Endothelial cell of umbilical vein (primary cell): ENCODE results near the gene IGSF11. TPM values are rescaled to one million over a fixed set of nuclear protein-coding genes. Genes with fewer than 3 reads are reported as not detected.
"Not testable (repeated sequence)": the region's sequence is repeated elsewhere in the genome, so short reads cannot be mapped to it uniquely, and the experiment has no call there.

Source experiments
- BruUV-seq: library from RNA; stranded (reverse); fragments of 400-500 nt; replicated peaks from 2 replicates; lab custom pipeline; 2021; lab: Mats Ljungman, UMichigan
- CTCF ChIA-PET: fragments of 300-600, 350-600 bp; sonication (Branson Sonifier 250); formaldehyde crosslinking; loops from one replicate; lab custom pipeline; 2021; ENCODE audit warnings: antibody characterized with exemption, inconsistent platforms; lab: Charles Lee
- POLR2A ChIA-PET: fragments of 300-600, 350-600 bp; sonication (Branson Sonifier 250); formaldehyde crosslinking; loops from one replicate; lab custom pipeline; 2021; ENCODE audit warnings: antibody characterized with exemption, inconsistent platforms; lab: Charles Lee
- DNase-seq: peaks from one replicate; pipeline ENCODE4 v3.0.0-alpha.2; 2011; ENCODE audit warnings: low read depth, low spot score
- FAIRE-seq: peaks from 2 replicates; lab custom pipeline; 2011; peaks lifted over from hg19 to GRCh38; lab: Jason Lieb, UNC
- H2AFZ ChIP-seq: 2 replicates; pipeline ENCODE4 v1.6.0; 2012; ENCODE audit warnings: low read depth, low read length, control low read depth, inconsistent platforms
- H3K27ac ChIP-seq: 2 replicates; pipeline ENCODE4 v1.5.1; 2011; ENCODE audit warnings: low read depth, mild to moderate bottlenecking, control low read depth, low read length, moderate library complexity; ENCODE audit not compliant: insufficient read depth
- H3K27me3 ChIP-seq, 2 experiments: 2 replicates each; pipeline versions ENCODE4 v1.6.0 to v1.6.1; 2011; ENCODE audit warnings: low read length in 2 of 2, mixed read lengths in 1 of 2; ENCODE audit not compliant: control insufficient read depth in 2 of 2, insufficient read depth in 2 of 2
- H3K36me3 ChIP-seq, 2 experiments: 2 replicates in 1 of 2; 3 replicates in 1 of 2; pipeline ENCODE4 v1.5.1; 2011; ENCODE audit warnings: low read length in 2 of 2, mild to moderate bottlenecking in 1 of 2, moderate library complexity in 1 of 2; ENCODE audit not compliant: control insufficient read depth in 2 of 2, insufficient read depth in 2 of 2; ENCODE audit errors: extremely low read depth in 1 of 2
- H3K4me1 ChIP-seq: 3 replicates; pipeline ENCODE4 v1.5.1; 2011; ENCODE audit warnings: mild to moderate bottlenecking, low read length; ENCODE audit not compliant: control insufficient read depth, insufficient read depth; ENCODE audit errors: extremely low read depth
- H3K4me2 ChIP-seq: 2 replicates; pipeline ENCODE4 v1.6.1; 2011; ENCODE audit warnings: low read length, control low read depth, mixed read lengths; ENCODE audit not compliant: insufficient read depth
- H3K4me3 ChIP-seq, 3 experiments: fragments of 200-600 bp in 1 of 3; sonication (generic), shearing (Covaris generic) in 1 of 3; replicated peaks in 1 of 3; 2 replicates each; pipeline ENCODE4 v1.5.1; 2011 to 2016; ENCODE audit warnings: control low read depth in 3 of 3, low read length in 3 of 3, mild to moderate bottlenecking in 2 of 3, inconsistent platforms in 1 of 3, low read depth in 1 of 3, moderate library complexity in 1 of 3; ENCODE audit not compliant: insufficient read depth in 1 of 3
- H3K79me2 ChIP-seq: 2 replicates; pipeline ENCODE4 v1.6.0; 2012; ENCODE audit warnings: low read length, inconsistent platforms; ENCODE audit not compliant: control insufficient read depth, insufficient read depth
- H3K9ac ChIP-seq: replicated peaks from 2 replicates; pipeline ENCODE3; 2011; ENCODE audit warnings: low read length, control low read depth; ENCODE audit not compliant: insufficient read depth; ENCODE audit errors: extremely low read depth
- H3K9me1 ChIP-seq: replicated peaks from 3 replicates; pipeline ENCODE4 v1.6.0; 2011; ENCODE audit warnings: mild to moderate bottlenecking, low read length; ENCODE audit not compliant: control insufficient read depth, insufficient read depth; ENCODE audit errors: extremely low read depth
- H3K9me3 ChIP-seq: replicated peaks from 2 replicates; pipeline ENCODE4 v1.5.1; 2012; ENCODE audit warnings: low read length, inconsistent platforms; ENCODE audit not compliant: control insufficient read depth, insufficient read depth
- H4K20me1 ChIP-seq: replicated peaks from 2 replicates; pipeline ENCODE3; 2011; ENCODE audit warnings: mild to moderate bottlenecking, low read length; ENCODE audit not compliant: control insufficient read depth, insufficient read depth; ENCODE audit errors: extremely low read depth
- EZH2 ChIP-seq: IDR thresholded peaks from 2 replicates; pipeline ENCODE4 v1.6.1; 2012; ENCODE audit warnings: borderline replicate concordance, low read depth, mild to moderate bottlenecking, moderate library complexity, low read length, inconsistent platforms; ENCODE audit not compliant: severe bottlenecking
- FOS ChIP-seq: IDR thresholded peaks from 2 replicates; pipeline ENCODE4 v1.6.1; 2011; ENCODE audit warnings: mild to moderate bottlenecking, low read length, moderate library complexity, borderline replicate concordance; ENCODE audit not compliant: insufficient read depth
- GATA2 ChIP-seq: IDR thresholded peaks from 2 replicates; pipeline ENCODE4 v1.7.0; 2011; ENCODE audit warnings: low read depth, mild to moderate bottlenecking, moderate library complexity, mixed read lengths, low read length; ENCODE audit not compliant: insufficient read length, insufficient read depth
- JUN ChIP-seq: IDR thresholded peaks from 2 replicates; pipeline ENCODE4 v1.6.1; 2011; ENCODE audit warnings: borderline replicate concordance, low read depth; ENCODE audit not compliant: insufficient read length, insufficient read depth
- MYC ChIP-seq: IDR thresholded peaks from one replicate; pipeline ENCODE4 v1.6.1; 2011; ENCODE audit warnings: mild to moderate bottlenecking, low read depth, low read length
- POLR2A ChIP-seq: IDR thresholded peaks from 2 replicates; pipeline ENCODE4 v1.6.1; 2012; ENCODE audit warnings: low read depth, mild to moderate bottlenecking, control low read depth, low read length
- dilution Hi-C: fragments of 300-500 bp; cut with MboI; formaldehyde crosslinking; loops from one replicate; pipeline ENCODE4 v1.15.0; 2019; ENCODE audit warnings: low sequenced_read_pairs; ENCODE audit not compliant: extremely low pct_ligation_motif_present
- intact Hi-C: fragments of 100-400 bp; cut with micrococcal nuclease; formaldehyde crosslinking; loops from one replicate; pipeline ENCODE4 v1.10.0; 2022
- polyA plus RNA-seq, 4 experiments: library from polyadenylated mRNA; depleted of rRNA in 3 of 4; stranded (reverse) in 3 of 4; unstranded in 1 of 4; fragments of >200 nt; gene quantifications; 2 replicates each; pipeline versions ENCODE4 v1.2.1 to v1.2.3, GENCODE V29; 2011 to 2012; ENCODE audit warnings: missing spikeins in 1 of 4
- total RNA-seq: library from RNA; stranded (reverse); gene quantifications from 2 replicates; pipeline ENCODE4 v1.2.3, GENCODE V29; 2021
- TF ChIP-seq, protein P1 (sequence below), 2 donors: IDR thresholded peaks; 1 replicate in 1 of 2; 2 replicates in 1 of 2; pipeline ENCODE4 v1.5.1; 2011; ENCODE audit warnings: low read length in 2 of 2, mild to moderate bottlenecking in 2 of 2, moderate library complexity in 2 of 2, control low read depth in 1 of 2, inconsistent platforms in 1 of 2, low read depth in 1 of 2; ENCODE audit not compliant: insufficient read depth in 1 of 2; ENCODE audit errors: extremely low read depth in 1 of 2

The IGSF11 gene
- total and polyA plus RNA-seq, 2 donors (not counting 3 experiments of a cell fraction or from before 2014, with no cell fraction given), result not detected

DNA sequence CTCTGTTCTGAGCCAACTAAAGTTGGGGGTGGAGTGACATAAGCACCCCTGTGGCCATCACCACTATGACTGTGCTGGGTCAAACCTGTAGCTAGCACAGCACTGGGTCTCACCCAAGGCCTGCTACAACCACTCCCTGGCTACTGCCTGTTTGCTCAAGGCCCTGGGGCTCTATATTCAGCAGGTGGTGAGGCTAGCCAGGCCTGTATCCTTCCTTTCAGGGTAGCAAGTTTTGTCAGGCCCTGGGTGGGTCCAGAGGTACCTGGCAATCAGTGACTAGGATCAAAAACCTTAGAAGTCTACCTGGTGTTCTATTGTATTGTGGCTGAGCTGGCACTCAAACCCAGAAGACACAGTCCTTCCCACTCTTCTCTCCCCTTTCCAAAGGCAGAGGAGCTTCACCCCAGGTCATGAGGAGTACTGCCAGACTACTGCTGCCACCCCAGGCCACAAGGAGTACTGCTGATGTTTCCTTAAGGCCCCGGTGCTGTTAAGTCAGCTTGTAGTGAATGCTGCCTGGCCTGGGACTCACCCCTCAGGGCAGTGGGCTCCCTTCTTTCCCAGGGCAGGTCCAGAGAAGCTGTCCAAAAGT, 170.8 kb downstream of the IGSF11 start:
- dilution Hi-C loops, result no loop called here
- Histone ChIP-seq H4K20me1 (no peaks in the 10 kb centered on the region), H3K9me3 (no peaks in the 10 kb centered on the region), H3K79me2 (no peaks in the 10 kb centered on the region), H3K4me3 (no peak overlapping the region), H3K27ac (no peak overlapping the region), H3K9ac (no peak overlapping the region), H2AFZ (no peak overlapping the region), H3K27me3 (no peaks in the 10 kb centered on the region), H3K9me1 (no peaks in the 10 kb centered on the region), H3K36me3 (no peaks in the 10 kb centered on the region), H3K4me1 (no peaks in the 10 kb centered on the region), H3K4me2 (no peak overlapping the region)
- no peak for FAIRE-seq
- POLR2A ChIA-PET, result no interaction called here
- TF ChIP-seq GATA2 (no peak), FOS (no peak), POLR2A (no peak)
- TF ChIP-seq, protein P1, sequence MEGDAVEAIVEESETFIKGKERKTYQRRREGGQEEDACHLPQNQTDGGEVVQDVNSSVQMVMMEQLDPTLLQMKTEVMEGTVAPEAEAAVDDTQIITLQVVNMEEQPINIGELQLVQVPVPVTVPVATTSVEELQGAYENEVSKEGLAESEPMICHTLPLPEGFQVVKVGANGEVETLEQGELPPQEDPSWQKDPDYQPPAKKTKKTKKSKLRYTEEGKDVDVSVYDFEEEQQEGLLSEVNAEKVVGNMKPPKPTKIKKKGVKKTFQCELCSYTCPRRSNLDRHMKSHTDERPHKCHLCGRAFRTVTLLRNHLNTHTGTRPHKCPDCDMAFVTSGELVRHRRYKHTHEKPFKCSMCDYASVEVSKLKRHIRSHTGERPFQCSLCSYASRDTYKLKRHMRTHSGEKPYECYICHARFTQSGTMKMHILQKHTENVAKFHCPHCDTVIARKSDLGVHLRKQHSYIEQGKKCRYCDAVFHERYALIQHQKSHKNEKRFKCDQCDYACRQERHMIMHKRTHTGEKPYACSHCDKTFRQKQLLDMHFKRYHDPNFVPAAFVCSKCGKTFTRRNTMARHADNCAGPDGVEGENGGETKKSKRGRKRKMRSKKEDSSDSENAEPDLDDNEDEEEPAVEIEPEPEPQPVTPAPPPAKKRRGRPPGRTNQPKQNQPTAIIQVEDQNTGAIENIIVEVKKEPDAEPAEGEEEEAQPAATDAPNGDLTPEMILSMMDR (IDR thresholded peaks at IDR 0.05; ENCODE audit: extremely low read depth in 1 of 2, insufficient read depth in 1 of 2, low read depth in 1 of 2, low read length in 2 of 2), result no peak
- DNase-seq, result no peak
- intact Hi-C loops, result no loop called here
- BruUV-seq, result no TSS peak
- CTCF ChIA-PET, result no interaction called here

DNA sequence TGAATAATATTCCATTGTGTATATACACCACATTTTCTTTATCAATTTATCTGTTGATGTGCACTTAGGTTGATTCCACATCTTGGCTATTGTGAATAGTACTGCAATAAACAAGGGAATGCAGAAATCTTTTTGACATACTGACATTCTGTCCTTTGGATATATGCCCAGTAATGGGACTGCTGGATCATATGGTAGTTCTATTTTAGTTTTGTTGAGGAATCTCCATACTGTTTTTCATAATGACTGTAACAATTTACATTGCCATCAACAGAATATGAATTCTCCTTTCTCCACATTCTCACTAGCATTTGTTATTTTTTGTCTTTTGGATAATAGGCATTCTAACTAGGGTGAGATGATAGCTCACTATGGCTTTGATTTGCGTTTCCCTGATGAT, 174.7 kb downstream of the IGSF11 start:
- BruUV-seq, result no TSS peak
- H3K9me3 ChIP-seq, result no peaks in the 10 kb centered on the region
- intact Hi-C loops, result no loop called here
- no peaks in the 10 kb centered on the region for H3K79me2 ChIP-seq
- H3K36me3 ChIP-seq, result no peaks in the 10 kb centered on the region
- ChIA-PET POLR2A (no interaction called here), CTCF (no interaction called here)
- H2AFZ ChIP-seq, result no peak overlapping the region
- no peak overlapping the region for H3K9ac ChIP-seq
- dilution Hi-C loops, result no loop called here
- no peak overlapping the region for H3K27ac ChIP-seq
- no peaks in the 10 kb centered on the region for H4K20me1 ChIP-seq
- no peaks in the 10 kb centered on the region for H3K4me1 ChIP-seq
- no peak for TF ChIP-seq MYC
- no peak for TF ChIP-seq POLR2A
- TF ChIP-seq GATA2, result no peak
- no peak for TF ChIP-seq JUN
- TF ChIP-seq EZH2, result no peak
- H3K4me3 ChIP-seq, result no peak overlapping the region
- H3K9me1 ChIP-seq, result no peaks in the 10 kb centered on the region
- no peak for FAIRE-seq
- no peak for DNase-seq
- H3K4me2 ChIP-seq, result no peak overlapping the region
- H3K27me3 ChIP-seq, result no peaks in the 10 kb centered on the region

DNA sequence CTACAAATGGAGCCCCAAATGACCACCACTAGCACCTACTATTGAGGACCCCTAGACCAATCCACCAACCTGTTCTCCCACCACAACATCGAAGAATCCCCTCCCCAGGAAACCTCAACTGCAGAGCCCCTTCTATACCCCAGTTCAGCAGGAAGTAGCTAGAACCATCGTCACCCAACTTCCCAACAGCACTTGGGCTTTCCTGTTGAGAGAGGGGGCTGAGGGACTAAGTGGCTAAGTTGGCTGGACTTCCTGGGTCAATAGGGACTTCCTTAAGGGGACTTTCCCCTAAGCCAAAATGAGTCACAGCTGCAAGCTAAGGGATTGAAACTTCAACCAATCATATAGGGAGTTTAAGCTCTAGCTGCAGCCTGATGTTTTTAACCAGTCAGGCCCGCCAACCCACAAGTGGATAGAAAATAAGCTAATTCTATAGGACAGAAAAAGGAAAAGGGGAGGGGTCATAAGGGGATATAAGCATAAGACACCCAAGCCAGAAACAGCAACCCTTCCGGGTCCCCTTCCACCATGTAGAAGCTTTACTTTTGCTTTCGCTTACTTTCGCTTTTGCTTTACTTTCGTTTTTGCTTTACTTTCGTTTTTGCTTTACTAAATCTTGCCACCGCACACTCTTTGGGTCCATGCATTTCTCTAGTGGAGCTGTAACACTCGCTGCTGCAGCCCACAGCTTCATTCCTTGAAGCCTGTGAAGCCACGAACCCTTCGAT, 183.0 kb downstream of the IGSF11 start:
- H3K9me1 ChIP-seq, CTCF ChIA-PET, BruUV-seq, dilution Hi-C loops, H3K27ac ChIP-seq, POLR2A ChIA-PET, H3K4me3 ChIP-seq, H3K4me1 ChIP-seq, H3K4me2 ChIP-seq, H2AFZ ChIP-seq, H4K20me1 ChIP-seq, H3K9me3 ChIP-seq, FAIRE-seq, H3K9ac ChIP-seq, H3K27me3 ChIP-seq, H3K79me2 ChIP-seq, intact Hi-C loops, DNase-seq, H3K36me3 ChIP-seq: not testable (repeated sequence)
